ENCODE measurements around the gene MMP28.

GRCh38 chr17:35757243-35757642 is 38.2 kb downstream of the MMP28 start:
- no peak for TF ChIP-seq POLR2A (IDR thresholded peaks at IDR 0.05)
- TF ChIP-seq CTCF (IDR thresholded peaks at IDR 0.05): no peak

Data from thyroid gland (tissue), 4 donors.